H1 (cell line): ENCODE measurements around the gene ASCC3. TPM values are rescaled to one million over a fixed set of nuclear protein-coding genes. Genes with fewer than 3 reads are reported as not detected.
A peak's percentile ranks its signal among the peaks of the same experiment; 100 is the strongest.

ENCODE experiments used
- CTCF ChIA-PET: fragments of 300-600 bp; sonication (Branson Sonifier 250); formaldehyde crosslinking; loops from one replicate; lab custom pipeline; 2021; ENCODE audit not compliant: partially characterized antibody; lab: Charles Lee
- POLR2A ChIA-PET: fragments of 300-600 bp; sonication (Branson Sonifier 250); formaldehyde crosslinking; loops from one replicate; lab custom pipeline; 2021; ENCODE audit warnings: inconsistent platforms; ENCODE audit not compliant: partially characterized antibody; lab: Charles Lee
- DNase-seq, 2 experiments: peaks; one replicate each; pipeline versions ENCODE4 v3.0.0 to v3.0.0-alpha.2; 2010 to 2022; ENCODE audit warnings: low spot score in 2 of 2, low read depth in 1 of 2, mixed read lengths in 1 of 2
- FAIRE-seq: peaks from 2 replicates; lab custom pipeline; 2011; peaks lifted over from hg19 to GRCh38; lab: Jason Lieb, UNC
- H2AFZ ChIP-seq: 2 replicates; pipeline ENCODE4 v1.8.1; 2012; ENCODE audit warnings: low read length, inconsistent platforms
- H2AK5ac ChIP-seq: 2 replicates; pipeline ENCODE4 v1.6.1; 2013; ENCODE audit warnings: low read depth, low read length
- H2BK120ac ChIP-seq: replicated peaks from 2 replicates; pipeline ENCODE3; 2013; ENCODE audit warnings: low read depth, low read length, inconsistent platforms
- H2BK12ac ChIP-seq: 2 replicates; pipeline ENCODE4 v1.6.1; 2013; ENCODE audit warnings: low read depth, low read length
- H2BK15ac ChIP-seq: 2 replicates; pipeline ENCODE4 v1.6.1; 2013; ENCODE audit warnings: low read length
- H2BK20ac ChIP-seq: 2 replicates; pipeline ENCODE4 v1.6.1; 2013; ENCODE audit warnings: low read length
- H2BK5ac ChIP-seq: 2 replicates; pipeline ENCODE4 v1.6.1; 2013; ENCODE audit warnings: low read depth, low read length
- H3K14ac ChIP-seq: 2 replicates; pipeline ENCODE4 v1.6.1; 2013; ENCODE audit warnings: inconsistent platforms; ENCODE audit not compliant: insufficient read length
- H3K18ac ChIP-seq: 2 replicates; pipeline ENCODE4 v1.6.1; 2013; ENCODE audit warnings: low read length; ENCODE audit errors: extremely low read depth
- H3K23ac ChIP-seq: 2 replicates; pipeline ENCODE4 v1.6.1; 2013; ENCODE audit warnings: inconsistent platforms; ENCODE audit not compliant: insufficient read length
- H3K23me2 ChIP-seq: 2 replicates; pipeline ENCODE4 v1.6.1; 2013; ENCODE audit warnings: low read depth, low read length
- H3K27ac ChIP-seq: 2 replicates; pipeline ENCODE4 v1.6.1; 2011; ENCODE audit warnings: low read depth, low read length, inconsistent platforms
- H3K27me3 ChIP-seq, 4 experiments: replicated peaks in 1 of 4; 1 replicate in 1 of 4; 2 replicates in 3 of 4; pipeline versions ENCODE4 v1.6.1 to v1.8.1; 2011 to 2013; ENCODE audit warnings: low read length in 3 of 4, mild to moderate bottlenecking in 3 of 4, inconsistent platforms in 2 of 4, mixed read lengths in 2 of 4, moderate library complexity in 1 of 4; ENCODE audit not compliant: control insufficient read depth in 3 of 4, insufficient read depth in 3 of 4; ENCODE audit errors: extremely low read depth in 1 of 4
- H3K36me3 ChIP-seq, 4 experiments: 2 replicates each; pipeline versions ENCODE4 v1.6.1 to v1.8.1; 2011 to 2013; ENCODE audit warnings: mild to moderate bottlenecking in 4 of 4, low read length in 3 of 4, moderate library complexity in 2 of 4, control low read depth in 1 of 4, inconsistent platforms in 1 of 4; ENCODE audit not compliant: insufficient read depth in 4 of 4, control insufficient read depth in 2 of 4
- H3K4ac ChIP-seq: replicated peaks from 2 replicates; pipeline ENCODE3; 2013; ENCODE audit warnings: low read length, low read depth, mixed read lengths, inconsistent platforms; ENCODE audit not compliant: insufficient read length
- H3K4me1 ChIP-seq, 4 experiments: replicated peaks in 1 of 4; 1 replicate in 1 of 4; 2 replicates in 3 of 4; pipeline versions ENCODE4 v1.6.1 to v1.8.1; 2011 to 2013; ENCODE audit warnings: low read length in 3 of 4, inconsistent platforms in 2 of 4, mixed read lengths in 1 of 4; ENCODE audit not compliant: insufficient read depth in 4 of 4, control insufficient read depth in 3 of 4
- H3K4me2 ChIP-seq, 2 experiments: 2 replicates each; pipeline versions ENCODE4 v1.6.1 to v1.8.1; 2011 to 2013; ENCODE audit warnings: low read depth in 2 of 2, low read length in 2 of 2, control low read depth in 1 of 2, inconsistent platforms in 1 of 2, mild to moderate bottlenecking in 1 of 2; ENCODE audit not compliant: insufficient read depth in 1 of 2
- H3K4me3 ChIP-seq, 4 experiments: fragments of 200-600, 300-600 bp in 1 of 4; sonication (generic), shearing (Covaris generic), sonication (Bioruptor Twin) in 1 of 4; 2 replicates each; pipeline versions ENCODE4 v1.5.1 to v1.8.1; 2011 to 2016; ENCODE audit warnings: low read length in 4 of 4, low read depth in 3 of 4, control low read depth in 2 of 4, inconsistent platforms in 2 of 4, mild to moderate bottlenecking in 2 of 4, mixed read lengths in 1 of 4, moderate library complexity in 1 of 4; ENCODE audit not compliant: insufficient read depth in 2 of 4; ENCODE audit errors: extremely low read depth in 1 of 4
- H3K56ac ChIP-seq: replicated peaks from 2 replicates; pipeline ENCODE3; 2013; ENCODE audit warnings: low read depth, mild to moderate bottlenecking, mixed read lengths, low read length, inconsistent platforms; ENCODE audit not compliant: insufficient read length
- H3K79me1 ChIP-seq: 2 replicates; pipeline ENCODE4 v1.6.1; 2013; ENCODE audit warnings: low read depth, low read length, control low read depth
- H3K79me2 ChIP-seq, 2 experiments: 2 replicates each; pipeline versions ENCODE4 v1.6.1 to v1.8.1; 2012 to 2013; ENCODE audit warnings: low read length in 2 of 2, mild to moderate bottlenecking in 2 of 2, inconsistent platforms in 1 of 2; ENCODE audit not compliant: insufficient read depth in 2 of 2, control insufficient read depth in 1 of 2
- H3K9ac ChIP-seq, 4 experiments: replicated peaks in 1 of 4; 1 replicate in 1 of 4; 2 replicates in 3 of 4; pipeline versions ENCODE4 v1.6.1 to v1.8.1; 2011 to 2013; ENCODE audit warnings: low read depth in 3 of 4, low read length in 3 of 4, control low read depth in 2 of 4, mild to moderate bottlenecking in 2 of 4, moderate library complexity in 2 of 4, inconsistent platforms in 1 of 4; ENCODE audit errors: extremely low read depth in 1 of 4
- H3K9me3 ChIP-seq, 2 experiments: 2 replicates each; pipeline versions ENCODE4 v1.6.1 to v1.8.1; 2012 to 2013; ENCODE audit warnings: mild to moderate bottlenecking in 2 of 2, moderate library complexity in 2 of 2, control low read depth in 1 of 2, inconsistent platforms in 1 of 2, low read depth in 1 of 2, low read length in 1 of 2, mixed read lengths in 1 of 2; ENCODE audit not compliant: insufficient read depth in 2 of 2
- H4K20me1 ChIP-seq, 2 experiments: replicated peaks in 1 of 2; 2 replicates each; pipeline versions ENCODE3 to v1.8.1; 2011 to 2013; ENCODE audit warnings: inconsistent platforms in 2 of 2, low read length in 2 of 2, mild to moderate bottlenecking in 1 of 2; ENCODE audit not compliant: insufficient read depth in 2 of 2, control insufficient read depth in 1 of 2
- H4K5ac ChIP-seq: 2 replicates; pipeline ENCODE4 v1.6.1; 2013; ENCODE audit warnings: low read length, low read depth, mixed read lengths, inconsistent platforms; ENCODE audit not compliant: insufficient read length
- H4K8ac ChIP-seq: 2 replicates; pipeline ENCODE4 v1.8.0; 2013; ENCODE audit warnings: mild to moderate bottlenecking, moderate library complexity, low read length, inconsistent platforms; ENCODE audit not compliant: insufficient read depth; ENCODE audit errors: extremely low read depth
- H4K91ac ChIP-seq: replicated peaks from 2 replicates; pipeline ENCODE3; 2013; ENCODE audit warnings: low read length, mixed read lengths, inconsistent platforms; ENCODE audit not compliant: insufficient read length
- CTBP2 ChIP-seq: IDR thresholded peaks from 2 replicates; pipeline ENCODE4 v1.7.0; 2011; ENCODE audit warnings: borderline replicate concordance, mild to moderate bottlenecking, moderate library complexity, mixed read lengths, low read length; ENCODE audit not compliant: insufficient read depth, insufficient read length
- EGR1 ChIP-seq: IDR thresholded peaks from 2 replicates; pipeline ENCODE4 v1.6.1; 2011; ENCODE audit warnings: low read depth, low read length, borderline replicate concordance
- EZH2 ChIP-seq: fragments of 200-600 bp; sonication (generic); IDR thresholded peaks from 2 replicates; pipeline ENCODE4 v1.7.1; 2012; ENCODE audit warnings: low read depth, mild to moderate bottlenecking, moderate library complexity, low read length, inconsistent platforms; ENCODE audit not compliant: severe bottlenecking
- GTF2F1 ChIP-seq: IDR thresholded peaks from 2 replicates; pipeline ENCODE4 v1.6.1; 2012; ENCODE audit warnings: low read depth, low read length, improper control_type of control experiment, borderline replicate concordance
- HDAC2 ChIP-seq, 2 experiments: fragments of 300-600 bp in 1 of 2; sonication (generic) in 1 of 2; IDR thresholded peaks; 2 replicates each; pipeline ENCODE4 v1.6.1; 2011 to 2012; ENCODE audit warnings: low read depth in 2 of 2, low read length in 2 of 2, mild to moderate bottlenecking in 2 of 2, moderate library complexity in 2 of 2, borderline replicate concordance in 1 of 2, inconsistent platforms in 1 of 2
- KDM4A ChIP-seq: IDR thresholded peaks from one replicate; pipeline ENCODE4 v1.7.1; 2012; ENCODE audit warnings: low read depth, mild to moderate bottlenecking, moderate library complexity, low read length, inconsistent platforms; ENCODE audit not compliant: severe bottlenecking
- NANOG ChIP-seq: IDR thresholded peaks from 2 replicates; pipeline ENCODE4 v1.6.1; 2011; ENCODE audit warnings: low read length, low read depth, mild to moderate bottlenecking, inconsistent platforms; ENCODE audit not compliant: insufficient read depth, poor library complexity, severe bottlenecking
- SP1 ChIP-seq: IDR thresholded peaks from 2 replicates; pipeline ENCODE4 v1.6.1; 2011; ENCODE audit warnings: low read depth, low read length
- SP2 ChIP-seq: IDR thresholded peaks from 2 replicates; pipeline ENCODE4 v1.6.1; 2012; ENCODE audit warnings: mild to moderate bottlenecking, low read length, inconsistent platforms
- TCF12 ChIP-seq: IDR thresholded peaks from 2 replicates; pipeline ENCODE4 v1.6.1; 2011; ENCODE audit warnings: low read depth, mild to moderate bottlenecking, low read length
- YY1 ChIP-seq: IDR thresholded peaks from 2 replicates; pipeline ENCODE4 v1.6.1; 2011; ENCODE audit warnings: low read depth, mild to moderate bottlenecking, low read length
- WGBS, 2 experiments: shearing (Covaris generic) in 1 of 2; methylation state at CpG; one replicate each; pipeline versions ENCODE4 v1.1.6 to v1.1.7; 2013 to 2015; ENCODE audit warnings: low lambda C conversion rate in 2 of 2, mixed read lengths in 2 of 2, inconsistent platforms in 1 of 2, low coverage in 1 of 2, missing lambda C conversion rate in 1 of 2; ENCODE audit not compliant: insufficient replicate concordance in 2 of 2, insufficient coverage in 1 of 2, insufficient read length in 1 of 2; ENCODE audit errors: extremely low coverage in 1 of 2, missing lambda C conversion rate in 1 of 2; 5-methylcytosine and 5-hydroxymethylcytosine counted together
- polyA plus RNA-seq, 7 experiments: library from polyadenylated mRNA; depleted of rRNA in 3 of 7; stranded (reverse) in 5 of 7; unstranded in 2 of 7; fragments of >200 nt in 5 of 7; fragments of 200-250 nt in 2 of 7; gene quantifications; 1 replicate in 5 of 7; 2 replicates in 1 of 7; 4 replicates in 1 of 7; pipeline versions ENCODE4 v1.2.1 to v1.2.3, GENCODE V29; 2011 to 2013; ENCODE audit warnings: missing spikeins in 2 of 7, mixed read lengths in 2 of 7
- total RNA-seq: library from RNA; stranded (reverse); fragmentation: NEBNext Ultra II Directional; extraction: Animal tissue kit (Norgen Biotek cat#: 25700); gene quantifications from 2 replicates; pipeline ENCODE4 v1.2.1, GENCODE V29; 2021

ASCC3 gene
- total and polyA plus RNA-seq, 2 of the 8 experiments (the other 6 are each of a cell fraction or from before 2014, with no cell fraction given) = 37.5 to 77.8 TPM

DNA sequence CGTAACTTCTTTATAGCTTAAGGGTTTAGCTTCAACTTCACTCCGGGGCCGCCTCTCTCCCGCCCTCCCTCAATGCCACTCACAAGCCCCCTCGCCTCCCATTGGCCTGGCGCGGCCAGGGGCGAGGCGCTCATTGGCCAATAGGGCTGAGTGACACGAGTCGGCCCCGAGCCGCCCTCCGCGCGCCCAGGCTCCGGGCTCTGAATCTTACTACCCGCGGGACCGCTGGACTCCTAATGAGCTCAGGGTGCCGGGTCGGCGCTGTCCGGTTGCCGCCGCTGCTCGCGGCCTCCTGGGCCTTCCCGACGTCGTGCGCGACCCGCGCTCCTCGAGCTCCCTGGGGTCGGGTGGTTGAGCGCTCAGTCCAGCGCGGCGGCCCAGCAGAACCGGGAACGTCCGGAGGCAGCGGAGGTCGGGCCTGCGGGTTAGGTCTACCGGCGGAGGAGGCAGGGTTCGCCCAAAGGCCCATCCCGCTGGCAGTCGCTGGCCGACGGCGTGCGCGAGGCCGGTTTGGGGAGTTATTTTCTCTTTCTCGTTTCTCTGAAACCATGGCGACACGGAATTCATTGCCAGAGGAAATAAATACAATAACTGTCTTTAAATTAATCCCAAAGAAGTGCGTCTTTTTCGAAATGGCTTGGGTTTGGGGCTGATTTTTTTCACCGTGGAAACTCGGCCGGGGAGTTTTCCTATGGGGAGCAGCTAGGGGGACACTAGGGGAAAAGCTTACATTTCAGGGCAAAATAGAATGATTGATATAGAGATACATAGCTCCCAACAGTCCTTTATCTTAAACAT is 416.0 kb downstream of the ASCC3 start, which contains the start of gene SIM1:
TSS of gene SIM1 (minus strand) at position 19 of the 798 bp plus-strand sequence. CDS start 1,453 bp downstream, outside the sequence.
- Histone ChIP-seq H3K9ac (no peak within 1 kb of the TSS), H3K4me3 (peak within 1 kb of the TSS; percentile 25 to 56 (median 28); a peak in 7 of 8 replicates), H3K4ac (no peak within 1 kb of the TSS), H2AK5ac (no peak within 1 kb of the TSS), H3K4me1 (peaks cover 13 to 36% (median 15%) of the 10 kb centered on the region in 4 experiments), H2BK20ac (no peak within 1 kb of the TSS), H3K4me2 (peak within 1 kb of the TSS; percentile 70 to 91), H3K14ac (no peak within 1 kb of the TSS), H4K91ac (no peak within 1 kb of the TSS), H2BK15ac (no peak within 1 kb of the TSS), H4K8ac (no peak within 1 kb of the TSS), H3K56ac (no peak within 1 kb of the TSS), H4K5ac (no peak within 1 kb of the TSS), H3K9me3 (no peaks in the 10 kb centered on the region), H2BK5ac (no peak within 1 kb of the TSS), H2AFZ (no peak within 1 kb of the TSS), H3K27ac (no peak within 1 kb of the TSS), H4K20me1 (peaks cover 6 to 17% of the 10 kb centered on the region in 2 experiments), H3K27me3 (peaks cover 86 to 100% (median 93%) of the 10 kb centered on the region in 4 experiments), H3K36me3 (peaks cover 0 to 3% (median 0%) of the 10 kb centered on the region in 4 experiments; a peak in 1 of 8 replicates), H3K18ac (no peak within 1 kb of the TSS), H3K23ac (no peak within 1 kb of the TSS), H2BK12ac (0 out of 2 replicates have a peak within 1 kb of the TSS, but pooled peaks have one; percentile 50), H3K79me2 (no peaks in the 10 kb centered on the region), H3K23me2 (peaks cover 3% of the 10 kb centered on the region; the same call in 1 of the 2 replicates), H2BK120ac (no peak within 1 kb of the TSS), H3K79me1 (no peaks in the 10 kb centered on the region)
- ChIA-PET CTCF (interaction anchor here (0.9 to 11.8 kb wide), 11 partner anchors 9 to 358 kb away, joined by 3 to 215 read pairs (median 4); no protein-coding TSS in a partner anchor), POLR2A (interaction anchor here (1.1 to 2.9 kb wide), 5 partner anchors 8 to 17 kb away, joined by 3 to 16 read pairs (median 7); no protein-coding TSS in a partner anchor)
- FAIRE-seq (no peak), DNase-seq (peak; percentile 75 to 92)
- 3% methylated on average over 45 of the region's 66 CpGs; no CpG with 5 or more reads in 1 of the 2 experiments for WGBS, 2 experiments
- TF ChIP-seq GTF2F1 (no peak), YY1 (no peak), SP1 (peak; percentile 98), CTBP2 (peak; percentile 87), NANOG (no peak), TCF12 (no peak), EGR1 (no peak), HDAC2 (IDR thresholded peaks at IDR 0.05; ENCODE audit: borderline replicate concordance in 1 of 2, low read depth in 2 of 2, low read length in 2 of 2) (no peak), KDM4A (peak; percentile 28), EZH2 (peak; percentile 93), SP2 (peak; percentile 80)
